HG02885 (cell line): ENCODE results near the gene ACVR1C.

Experiments
- ATAC-seq: cut with Tn5 transposase; IDR thresholded peaks from one replicate; pipeline ENCODE4 v1.9.1; 2021; ENCODE audit warnings: mild to moderate bottlenecking; ENCODE audit not compliant: unreplicated experiment, poor library complexity

The ACVR1C gene

DNA sequence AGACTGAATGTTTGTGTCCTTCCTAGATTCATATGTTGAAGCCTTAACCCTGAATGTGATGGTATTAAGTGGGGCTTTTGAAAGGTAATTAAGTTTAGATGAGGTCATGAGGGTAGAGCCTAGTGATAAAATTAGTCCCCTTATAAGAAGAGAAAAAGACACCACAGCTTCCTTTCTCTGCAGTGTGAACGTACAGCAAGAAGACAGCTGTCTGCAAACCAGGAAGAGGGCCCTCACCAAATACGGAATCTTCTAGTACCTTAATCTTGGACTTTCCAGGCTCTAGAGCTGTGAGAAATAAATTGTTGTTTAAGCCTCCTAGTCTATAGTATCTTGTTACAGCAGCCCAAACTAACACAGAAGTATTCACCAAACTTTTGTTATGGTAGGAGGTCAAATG, 127.6 kb downstream of the ACVR1C start:
- peak; percentile 44 for ATAC-seq

DNA sequence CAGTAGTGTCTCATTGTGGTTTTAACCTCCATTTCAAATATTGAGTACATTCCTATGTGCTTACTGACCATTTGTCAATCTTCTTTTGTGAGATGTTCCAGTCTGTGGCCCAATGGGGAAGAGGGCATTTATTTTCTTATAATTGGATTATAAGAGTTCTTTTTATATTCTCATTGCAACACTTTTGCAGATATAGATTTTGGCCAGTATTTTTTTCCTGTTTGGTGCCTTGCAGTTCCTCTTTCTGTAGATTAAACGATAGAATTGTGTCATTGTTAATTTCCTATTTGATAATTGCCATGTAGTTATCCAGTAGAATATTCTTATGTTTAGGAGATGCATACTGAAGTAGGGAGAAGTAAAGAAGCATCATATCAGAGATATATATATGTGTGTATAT, 128.3 kb downstream of the ACVR1C start:
- no peak for ATAC-seq

DNA sequence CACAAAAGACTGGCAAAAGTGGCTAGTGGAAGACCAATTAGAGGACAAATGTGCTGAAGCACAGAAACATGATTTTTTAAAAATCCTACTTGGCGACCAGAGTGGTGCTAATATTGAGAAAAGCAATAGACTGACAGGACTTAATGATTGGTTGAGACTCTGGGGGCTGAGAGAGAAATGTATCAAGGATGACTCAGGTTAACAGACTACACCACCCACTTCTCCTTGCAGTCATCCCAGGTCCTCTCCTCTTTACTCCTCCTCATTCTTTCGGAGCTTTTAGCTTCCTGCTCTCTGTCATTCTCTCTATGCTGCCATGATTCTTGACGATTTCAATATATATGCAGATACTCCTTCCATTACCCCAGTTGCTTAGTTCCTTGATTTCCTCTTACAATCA, 130.2 kb downstream of the ACVR1C start:
- ATAC-seq, result no peak

DNA sequence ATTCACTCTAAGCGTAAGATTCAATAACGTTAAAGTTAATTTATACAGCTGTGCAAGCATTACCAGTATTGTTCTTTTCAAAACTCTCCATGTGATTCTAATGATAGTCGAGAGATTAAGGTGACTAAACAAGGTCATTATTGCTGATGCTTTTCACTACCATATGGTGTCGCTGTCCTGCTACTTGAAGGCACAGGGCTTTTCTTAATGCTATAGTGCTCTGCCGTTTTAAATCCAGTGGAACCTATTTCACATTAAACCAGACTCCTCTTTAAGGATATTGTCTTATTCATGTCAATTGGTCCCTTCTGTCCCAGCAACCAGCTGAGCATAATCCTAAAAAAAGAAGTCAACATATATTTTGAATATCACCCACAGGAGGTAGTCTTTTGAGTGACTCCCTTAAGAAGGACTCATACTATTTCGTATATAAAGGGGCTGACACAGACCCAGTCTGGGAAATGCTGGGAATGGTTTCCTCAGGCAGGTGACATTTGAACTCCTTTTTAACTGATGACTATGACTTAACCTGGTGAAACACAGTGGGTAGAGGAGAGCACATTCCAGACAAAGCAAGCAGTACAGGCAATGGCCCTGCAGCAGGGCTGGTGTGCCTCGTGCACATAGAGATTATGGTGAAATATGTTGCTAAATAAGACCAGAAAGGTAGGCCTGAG, 130.9 kb downstream of the ACVR1C start:
- ATAC-seq, result peak; percentile 92

DNA sequence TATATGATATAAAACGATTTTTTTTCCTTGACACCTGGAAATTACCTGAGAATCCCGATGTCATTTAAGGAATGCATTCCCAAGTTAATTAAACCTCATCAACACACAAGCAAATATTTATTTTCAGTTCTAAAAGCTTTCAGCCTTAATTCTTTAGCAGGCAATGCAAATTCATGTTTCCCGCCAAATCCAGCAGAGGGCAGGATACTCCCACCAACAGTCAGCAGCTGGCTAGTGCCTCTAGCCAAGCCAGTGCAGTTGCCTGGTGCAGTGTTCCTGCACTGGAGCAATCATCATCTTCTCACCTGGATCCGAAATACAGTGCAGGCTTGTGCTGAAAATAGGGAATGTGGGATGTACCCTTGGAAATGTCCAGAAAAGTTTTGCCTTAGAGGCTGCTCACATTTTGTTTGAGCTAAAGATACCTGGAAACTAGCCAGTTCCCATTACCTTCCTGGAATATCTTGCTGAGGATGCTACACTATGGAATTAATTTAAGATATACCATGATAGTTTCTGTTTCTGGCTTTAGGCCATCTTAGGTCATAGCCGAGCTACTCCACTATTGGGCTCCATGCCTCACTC, 136.4 kb downstream of the ACVR1C start:
- ATAC-seq, result peak; percentile 98

DNA sequence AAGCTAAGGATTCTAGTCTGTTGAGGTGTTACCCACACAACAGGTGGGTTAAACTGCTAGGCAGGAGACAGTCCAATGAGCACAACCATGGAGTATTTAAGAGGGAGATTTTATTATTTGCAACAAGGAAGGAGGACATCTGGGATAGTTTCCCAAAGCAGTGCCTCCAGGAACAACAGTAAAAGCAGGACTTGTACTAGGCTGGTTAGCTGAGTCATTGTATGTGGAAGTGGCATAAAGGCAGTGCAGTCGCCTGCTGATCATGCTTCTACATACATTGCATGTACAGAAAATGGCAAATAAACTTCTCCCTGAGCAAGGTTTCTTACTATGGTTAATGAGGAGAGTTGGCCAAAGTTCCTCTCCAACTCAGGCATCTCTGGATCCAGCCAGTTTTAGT, 138.7 kb downstream of the ACVR1C start:
- ATAC-seq, result no peak

DNA sequence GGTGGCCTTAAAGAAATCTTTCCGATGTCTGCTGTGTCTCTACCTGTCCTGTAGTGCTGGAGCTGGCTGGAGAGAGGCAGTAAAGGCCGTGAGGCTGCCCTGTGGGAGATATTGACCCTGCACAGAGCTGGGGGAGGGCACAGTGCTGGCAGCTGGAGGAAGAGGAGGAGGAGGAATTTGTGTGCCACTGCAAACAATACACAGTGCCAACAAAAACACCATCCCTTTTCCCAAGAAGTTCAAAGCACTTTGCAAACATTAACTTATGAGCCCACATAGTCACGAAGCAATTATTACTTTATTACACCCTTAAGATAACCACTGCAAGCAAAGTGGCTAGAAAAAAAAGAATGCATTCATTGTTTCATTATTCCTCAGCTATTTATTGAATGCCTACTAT, 139.8 kb downstream of the ACVR1C start:
- no peak for ATAC-seq

DNA sequence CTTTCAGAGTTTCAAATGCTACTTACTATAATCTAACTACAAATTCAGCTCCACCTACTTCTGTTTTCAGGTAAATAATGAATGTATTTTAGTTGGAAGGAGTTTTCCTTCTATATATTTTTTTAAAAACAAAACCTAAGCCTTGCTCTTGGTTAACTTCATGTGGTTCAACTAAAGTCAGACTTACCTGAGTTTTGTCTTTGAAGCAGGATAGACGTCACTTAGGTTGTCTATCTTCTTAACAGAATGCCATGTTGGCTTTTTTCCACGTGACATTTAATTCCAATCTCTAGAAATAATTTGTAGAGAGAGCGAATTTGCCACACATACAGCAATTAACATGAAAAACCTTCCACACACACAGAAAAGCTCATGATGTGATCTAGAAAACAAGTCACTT, 140.9 kb downstream of the ACVR1C start:
- ATAC-seq, result no peak

DNA sequence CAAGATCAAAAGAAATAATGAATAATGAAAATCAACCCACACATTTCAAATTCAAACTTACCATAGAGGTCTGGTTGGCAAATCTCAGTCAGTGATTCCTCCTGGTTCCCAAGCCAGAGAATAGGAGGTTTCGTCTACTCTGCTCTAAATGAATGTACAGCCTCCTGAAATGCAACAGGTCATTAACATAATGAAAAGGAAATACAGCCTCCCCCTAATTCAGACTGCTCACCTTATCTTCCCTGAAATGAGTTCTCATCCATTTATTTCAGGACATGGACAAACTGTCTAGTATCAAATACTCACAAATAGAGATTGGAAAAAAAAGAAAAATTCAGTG, 141.4 kb downstream of the ACVR1C start:
- no peak for ATAC-seq

DNA sequence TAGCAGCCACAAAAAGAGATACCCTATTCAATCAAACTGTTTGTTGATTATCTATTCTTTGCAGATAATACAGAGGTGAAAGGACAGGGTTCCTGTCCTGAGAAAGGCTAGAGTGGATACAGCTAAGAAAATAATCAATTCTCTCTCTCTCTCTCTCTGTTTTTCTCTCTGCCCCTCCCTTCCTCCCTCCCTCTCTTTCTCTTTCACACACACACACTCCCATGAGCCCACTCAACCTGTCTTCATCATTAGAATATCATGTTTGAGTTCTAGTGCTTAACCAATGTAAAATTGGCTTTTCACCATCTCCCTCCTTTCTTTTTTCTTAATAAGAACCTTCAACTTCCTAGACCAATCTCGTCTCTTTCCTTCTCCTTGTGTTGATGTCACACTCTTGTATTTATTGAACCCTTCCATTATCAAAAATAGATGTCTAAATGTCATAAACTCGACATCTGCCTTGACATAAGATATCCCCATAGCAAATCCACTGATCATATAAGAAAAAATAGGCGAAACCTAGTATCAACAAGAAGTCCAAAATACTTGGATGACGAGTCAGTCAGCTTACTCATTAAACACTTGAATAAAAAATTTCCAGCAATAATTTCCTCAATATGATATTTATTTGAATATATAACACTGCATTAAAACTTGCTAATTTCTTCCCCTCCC, 141.9 kb downstream of the ACVR1C start:
- no peak for ATAC-seq

DNA sequence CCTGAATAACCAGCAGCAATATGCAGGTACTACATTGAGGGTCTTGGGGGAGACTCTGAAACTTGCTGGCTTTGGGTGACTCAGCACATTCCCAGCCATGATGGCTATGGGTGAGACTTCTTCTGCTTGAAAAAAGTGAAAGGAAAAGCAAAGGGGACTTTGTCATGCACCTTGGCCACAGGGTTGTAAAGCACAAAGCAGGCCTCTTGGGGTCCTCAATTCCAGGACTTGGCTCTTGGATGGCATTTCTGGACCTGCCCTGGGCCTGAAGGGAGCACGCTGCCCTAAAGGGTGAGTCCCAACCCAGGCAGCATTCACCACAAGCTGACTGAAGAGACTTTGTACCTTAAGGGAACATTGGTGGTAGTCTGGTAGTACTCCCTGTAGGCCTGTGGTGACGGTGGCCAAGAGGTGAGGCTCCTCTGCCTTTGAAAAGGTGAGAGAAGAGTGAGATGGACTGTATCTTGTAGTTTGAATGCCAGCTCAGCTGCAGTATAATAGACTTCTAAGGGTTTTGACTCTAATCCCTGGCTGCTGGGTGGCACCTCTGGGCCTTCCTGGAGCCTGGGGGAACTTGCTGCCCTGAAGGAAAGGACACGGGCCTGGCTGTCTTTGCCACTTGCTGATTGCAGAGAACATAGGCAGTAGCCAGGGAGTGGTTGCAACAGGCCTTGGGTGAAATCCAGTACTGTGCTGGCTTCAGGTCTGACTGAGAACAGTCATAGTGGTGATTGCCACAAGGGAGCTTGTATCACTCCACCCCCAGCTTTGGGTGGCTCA, 148.3 kb downstream of the ACVR1C start:
- peak; percentile 91 for ATAC-seq

DNA sequence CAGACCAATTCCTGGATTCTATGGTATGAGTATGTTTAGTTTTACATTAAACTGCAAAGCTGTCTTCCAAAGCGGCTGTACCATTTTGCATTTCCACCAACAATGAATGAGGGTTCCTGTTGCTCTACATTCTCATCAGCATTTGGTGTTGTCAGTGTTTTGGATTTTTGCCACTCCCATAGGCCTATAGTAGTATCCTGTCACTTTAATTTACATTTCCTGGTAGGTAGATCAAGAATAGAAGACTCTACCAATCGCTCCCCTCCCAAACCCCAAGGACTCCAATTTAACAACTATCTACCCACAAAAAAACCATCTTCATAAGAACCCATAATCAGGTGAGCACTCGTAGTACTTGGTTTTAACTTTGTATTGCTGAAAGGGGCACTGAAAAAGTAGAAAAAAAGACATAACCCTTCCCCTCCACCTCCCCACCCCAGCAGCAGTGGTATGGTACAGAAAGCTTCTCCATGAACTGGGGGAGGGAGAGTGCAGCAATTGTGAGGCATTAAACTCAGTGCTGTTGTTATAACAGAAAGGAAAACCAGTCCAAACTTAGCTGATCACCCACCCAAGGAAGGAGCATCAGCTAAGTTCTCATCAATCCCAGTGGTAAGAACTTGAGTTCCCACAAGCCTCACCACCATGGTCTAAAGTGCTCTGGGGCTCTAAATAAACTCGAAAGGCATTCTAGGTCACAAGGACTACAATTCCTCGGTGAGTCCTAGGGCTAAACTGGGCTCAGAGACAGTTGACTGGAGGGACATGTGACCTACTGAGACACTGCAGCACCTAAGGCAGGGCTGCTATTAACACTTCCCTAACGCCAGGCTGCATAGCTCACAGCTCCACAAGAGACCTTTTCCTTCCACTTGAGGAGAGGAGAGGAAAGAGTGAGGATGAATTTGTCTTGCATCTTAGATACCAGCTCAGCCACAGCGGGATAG, 149.3 kb downstream of the ACVR1C start:
- no peak for ATAC-seq

DNA sequence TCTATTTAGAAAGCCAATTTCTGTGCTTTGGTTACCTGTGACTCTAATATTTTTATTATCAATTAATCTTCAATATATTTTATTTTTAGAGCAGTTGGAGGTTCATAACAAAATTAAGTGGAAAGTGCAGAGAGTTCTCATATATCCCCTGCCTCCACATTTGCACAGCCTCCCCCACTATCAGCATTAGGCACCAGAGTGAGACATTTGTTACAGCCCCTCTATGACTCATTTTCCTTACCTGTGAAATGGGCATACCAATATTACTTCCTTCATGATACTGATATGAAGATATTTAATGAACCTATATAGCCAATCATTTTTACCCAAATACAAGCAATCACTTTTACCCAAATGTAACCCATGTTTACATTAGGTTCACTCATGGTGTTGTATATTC, 150.7 kb downstream of the ACVR1C start:
- no peak for ATAC-seq

DNA sequence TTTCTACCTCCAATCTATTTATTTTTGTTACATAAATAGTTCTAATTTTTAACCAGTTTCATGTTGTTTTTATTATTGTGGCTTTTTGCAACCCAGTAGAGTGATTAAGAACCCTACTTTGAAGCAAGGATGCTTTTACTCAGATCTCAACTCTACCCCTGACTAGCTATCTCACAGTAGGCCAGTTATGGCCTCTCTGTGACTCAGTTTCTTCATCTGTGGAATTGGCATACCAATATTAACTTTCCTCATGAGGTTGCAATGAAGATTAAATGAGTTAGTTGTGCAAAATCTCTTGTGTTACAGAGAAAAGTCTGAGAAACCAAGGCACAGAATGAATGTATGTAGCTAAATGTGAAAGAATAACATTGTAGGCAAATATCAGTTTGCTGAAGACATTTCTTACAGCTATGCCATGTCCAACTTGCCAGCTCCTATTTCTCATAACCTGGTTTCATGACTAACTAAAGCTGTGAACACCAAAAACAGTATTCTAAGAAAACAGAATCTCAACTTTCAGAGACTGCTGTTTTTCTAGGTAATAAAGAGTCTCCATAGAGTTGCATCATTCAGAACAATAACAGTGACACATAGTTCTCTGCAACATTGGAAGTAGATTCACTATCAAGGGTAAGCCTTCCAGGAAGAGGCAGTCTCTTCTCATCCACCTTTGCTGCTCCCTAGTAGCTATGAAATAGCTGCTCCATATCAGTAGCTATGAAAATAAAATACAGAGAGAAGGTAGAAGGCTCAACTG, 151.5 kb downstream of the ACVR1C start:
- no peak for ATAC-seq
